GDM1 (cell line): Measurements from ENCODE around the gene HTT-AS.
A peak's percentile ranks its signal among the peaks of the same experiment; 100 is the strongest.

Source experiments
- DNase-seq: peaks from one replicate; lab custom pipeline; 2025; lab: John Stamatoyannopoulos, UW

Gene HTT-AS

GRCh38 chr4:3087115-3087797, 12.9 kb upstream of the HTT-AS start:
- no peak for DNase-seq

DNA sequence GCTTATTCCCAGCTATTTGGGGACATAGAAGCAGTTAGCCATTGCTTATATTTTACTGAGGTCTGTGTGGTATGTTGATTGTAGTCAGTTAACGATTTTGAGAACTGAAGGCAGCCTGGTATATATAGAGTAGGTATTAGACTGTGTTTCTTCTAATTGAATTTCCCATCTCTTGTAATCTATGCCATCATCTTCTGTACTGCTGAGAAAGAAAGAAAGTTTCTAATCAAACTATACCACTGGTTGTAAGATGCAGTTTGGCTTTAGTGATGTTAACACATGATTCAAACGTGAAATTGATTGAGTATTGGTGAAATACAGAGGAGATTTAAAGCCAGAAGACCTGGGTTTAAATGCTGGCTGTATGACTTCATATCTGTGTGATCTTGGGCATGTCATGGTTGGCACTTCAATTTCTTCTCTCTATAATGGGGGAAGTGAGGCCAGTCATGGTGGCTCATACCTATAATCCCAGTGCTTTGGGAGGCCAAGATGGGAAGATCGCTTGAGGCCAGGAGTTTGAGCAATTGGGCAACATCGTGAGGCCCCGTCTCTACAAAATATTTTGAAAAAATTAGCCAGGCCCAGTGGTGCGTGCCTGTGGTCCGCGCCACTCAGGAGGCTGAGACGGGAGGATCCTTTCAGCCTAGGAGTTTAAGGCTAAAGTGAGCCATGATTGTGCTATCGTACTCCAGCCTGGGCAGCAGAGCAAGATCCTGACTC, 11.8 kb upstream of the HTT-AS start:
- DNase-seq, result no peak

DNA sequence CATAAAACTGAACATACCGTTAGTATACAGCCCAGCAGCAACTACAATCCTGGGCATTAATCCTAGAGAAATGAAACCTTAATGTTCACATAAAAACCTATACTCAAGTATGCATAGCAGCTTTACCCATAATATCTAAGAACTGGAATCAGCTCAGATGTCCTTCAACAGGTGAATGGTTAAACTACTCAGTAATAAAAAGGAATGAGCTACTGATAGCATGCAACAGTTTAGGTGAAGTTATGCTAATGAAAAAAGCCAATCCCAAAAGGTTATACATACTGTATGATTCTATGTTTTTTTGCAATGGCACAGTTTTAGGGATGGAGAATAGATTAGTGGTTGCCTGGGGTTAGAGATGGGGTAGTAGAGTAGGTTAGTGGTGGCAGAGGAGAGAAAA, 9.4 kb upstream of the HTT-AS start:
- no peak for DNase-seq

DNA sequence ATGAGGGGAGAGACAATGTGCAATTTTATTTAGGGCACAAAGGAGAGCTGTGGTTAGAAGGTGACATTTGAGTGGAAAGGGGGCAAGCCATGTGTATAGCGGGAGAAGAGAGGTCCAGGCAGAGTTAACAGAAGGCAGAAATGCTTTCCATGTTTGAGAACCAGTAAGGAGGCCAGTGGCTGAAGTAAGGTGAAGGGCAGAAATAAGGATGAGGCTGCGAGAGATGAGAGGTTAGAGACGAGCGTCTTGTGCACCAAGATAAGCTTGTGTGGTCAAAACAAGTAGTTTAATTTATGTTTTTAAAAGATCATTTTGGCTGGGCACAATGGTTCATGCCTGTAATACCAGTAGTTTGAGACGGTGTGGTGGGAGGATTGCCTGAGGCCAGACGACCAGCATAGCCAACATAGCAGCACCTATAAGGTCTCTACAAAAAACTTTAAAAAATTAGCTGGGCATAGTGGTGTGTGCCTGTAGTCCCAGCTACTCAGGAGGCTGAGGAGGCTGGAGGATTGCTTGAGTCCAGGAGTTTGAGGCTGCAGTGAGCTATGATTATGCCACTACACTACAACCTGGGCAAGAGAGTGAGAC, 8.7 kb upstream of the HTT-AS start:
- DNase-seq, result no peak

DNA sequence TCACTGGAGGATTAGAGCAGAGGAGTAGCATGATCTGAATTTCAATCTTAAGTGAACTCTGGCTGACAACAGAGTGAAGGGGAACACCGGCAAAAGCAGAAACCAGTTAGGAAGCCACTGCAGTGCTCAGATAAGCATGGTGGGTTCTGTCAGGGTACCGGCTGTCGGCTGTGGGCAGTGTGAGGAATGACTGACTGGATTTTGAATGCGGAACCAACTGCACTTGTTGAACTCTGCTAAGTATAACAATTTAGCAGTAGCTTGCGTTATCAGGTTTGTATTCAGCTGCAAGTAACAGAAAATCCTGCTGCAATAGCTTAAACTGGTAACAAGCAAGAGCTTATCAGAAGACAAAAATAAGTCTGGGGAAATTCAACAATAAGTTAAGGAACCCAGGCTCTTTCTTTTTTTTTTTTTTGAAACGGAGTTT, 5.4 kb upstream of the HTT-AS start:
- peak; percentile 93 for DNase-seq

DNA sequence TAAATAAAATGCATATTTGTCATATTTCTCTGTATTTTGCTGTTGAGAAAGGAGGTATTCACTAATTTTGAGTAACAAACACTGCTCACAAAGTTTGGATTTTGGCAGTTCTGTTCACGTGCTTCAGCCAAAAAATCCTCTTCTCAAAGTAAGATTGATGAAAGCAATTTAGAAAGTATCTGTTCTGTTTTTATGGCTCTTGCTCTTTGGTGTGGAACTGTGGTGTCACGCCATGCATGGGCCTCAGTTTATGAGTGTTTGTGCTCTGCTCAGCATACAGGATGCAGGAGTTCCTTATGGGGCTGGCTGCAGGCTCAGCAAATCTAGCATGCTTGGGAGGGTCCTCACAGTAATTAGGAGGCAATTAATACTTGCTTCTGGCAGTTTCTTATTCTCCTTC, 3.5 kb upstream of the HTT-AS start:
- DNase-seq, result no peak

DNA sequence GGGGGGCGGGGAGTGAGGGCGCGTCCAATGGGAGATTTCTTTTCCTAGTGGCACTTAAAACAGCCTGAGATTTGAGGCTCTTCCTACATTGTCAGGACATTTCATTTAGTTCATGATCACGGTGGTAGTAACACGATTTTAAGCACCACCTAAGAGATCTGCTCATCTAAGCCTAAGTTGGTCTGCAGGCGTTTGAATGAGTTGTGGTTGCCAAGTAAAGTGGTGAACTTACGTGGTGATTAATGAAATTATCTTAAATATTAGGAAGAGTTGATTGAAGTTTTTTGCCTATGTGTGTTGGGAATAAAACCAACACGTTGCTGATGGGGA, 1.3 kb upstream of the HTT-AS start:
- DNase-seq, result no peak

GRCh38 chr4:3074846-3075651, 711 bp upstream of the HTT-AS start:
- peak; percentile 67 for DNase-seq

DNA sequence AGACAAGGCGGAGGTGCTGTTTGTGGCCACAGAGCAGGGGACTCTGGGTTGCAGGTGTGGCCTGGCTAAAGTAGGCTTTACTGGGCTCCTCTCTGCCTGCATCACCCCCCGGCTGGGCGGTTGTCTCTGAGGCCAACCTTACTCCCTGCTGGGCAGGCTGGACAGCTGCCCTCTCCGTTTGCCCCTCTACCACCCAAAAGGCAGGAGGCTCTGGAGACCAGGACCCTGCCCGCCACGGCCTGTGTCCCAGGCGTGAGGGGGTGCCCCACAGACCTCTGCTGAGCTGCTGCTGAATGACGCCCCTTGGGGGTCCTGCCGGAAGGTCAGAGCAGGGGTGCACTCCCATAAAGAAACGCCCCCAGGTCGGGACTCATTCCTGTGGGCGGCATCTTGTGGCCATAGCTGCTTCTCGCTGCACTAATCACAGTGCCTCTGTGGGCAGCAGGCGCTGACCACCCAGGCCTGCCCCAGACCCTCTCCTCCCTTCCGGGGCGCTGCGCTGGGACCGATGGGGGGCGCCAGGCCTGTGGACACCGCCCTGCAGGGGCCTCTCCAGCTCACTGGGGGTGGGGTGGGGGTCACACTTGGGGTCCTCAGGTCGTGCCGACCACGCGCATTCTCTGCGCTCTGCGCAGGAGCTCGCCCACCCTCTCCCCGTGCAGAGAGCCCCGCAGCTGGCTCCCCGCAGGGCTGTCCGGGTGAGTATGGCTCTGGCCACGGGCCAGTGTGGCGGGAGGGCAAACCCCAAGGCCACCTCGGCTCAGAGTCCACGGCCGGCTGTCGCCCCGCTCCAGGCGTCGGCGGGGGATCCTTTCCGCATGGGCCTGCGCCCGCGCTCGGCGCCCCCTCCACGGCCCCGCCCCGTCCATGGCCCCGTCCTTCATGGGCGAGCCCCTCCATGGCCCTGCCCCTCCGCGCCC, 920 bp downstream of the HTT-AS start:
- DNase-seq, result no peak

- DNase-seq, result no peak
Observed at GRCh38 chr4:3071811-3072210, 2.5 kb downstream of the HTT-AS start.

DNA sequence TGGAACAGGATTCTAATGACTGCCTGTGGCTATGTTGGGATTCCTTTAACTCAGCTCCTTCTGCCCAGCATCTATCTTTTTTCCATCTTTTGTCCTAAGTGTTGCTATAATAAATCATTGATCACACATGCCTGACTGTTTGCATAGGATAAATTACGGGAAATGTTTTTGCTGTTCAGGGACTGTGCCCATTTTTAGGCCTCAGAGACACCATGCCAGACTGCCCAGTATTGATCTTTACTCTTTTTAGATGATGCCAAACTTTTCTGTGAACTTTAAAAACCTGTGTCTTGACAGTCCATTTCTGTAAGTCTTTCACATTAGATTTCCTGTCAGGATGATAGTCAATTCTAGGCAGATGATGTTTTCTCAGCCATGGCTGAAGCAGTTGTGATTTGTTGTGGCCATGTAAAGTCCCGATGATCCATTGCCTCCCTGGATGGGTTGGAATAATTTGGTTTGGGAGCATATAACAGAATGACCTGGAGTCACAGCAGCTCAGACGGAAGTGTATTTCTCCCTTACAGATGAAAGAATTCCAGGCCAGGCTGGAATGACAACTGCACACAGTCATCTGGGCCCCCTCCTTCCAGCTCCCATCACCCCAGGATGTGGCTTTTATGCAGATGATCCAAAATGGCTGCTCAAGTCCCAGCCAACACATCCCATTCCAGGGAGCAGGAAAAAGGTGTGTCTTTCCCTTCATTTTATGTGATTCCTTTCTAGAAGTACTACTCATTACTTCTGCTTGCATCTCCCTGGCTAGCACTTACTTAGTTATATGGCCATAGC, 3.4 kb downstream of the HTT-AS start:
- no peak for DNase-seq

- no peak for DNase-seq
Observed at GRCh38 chr4:3069661-3070199, 4.6 kb downstream of the HTT-AS start.

DNA sequence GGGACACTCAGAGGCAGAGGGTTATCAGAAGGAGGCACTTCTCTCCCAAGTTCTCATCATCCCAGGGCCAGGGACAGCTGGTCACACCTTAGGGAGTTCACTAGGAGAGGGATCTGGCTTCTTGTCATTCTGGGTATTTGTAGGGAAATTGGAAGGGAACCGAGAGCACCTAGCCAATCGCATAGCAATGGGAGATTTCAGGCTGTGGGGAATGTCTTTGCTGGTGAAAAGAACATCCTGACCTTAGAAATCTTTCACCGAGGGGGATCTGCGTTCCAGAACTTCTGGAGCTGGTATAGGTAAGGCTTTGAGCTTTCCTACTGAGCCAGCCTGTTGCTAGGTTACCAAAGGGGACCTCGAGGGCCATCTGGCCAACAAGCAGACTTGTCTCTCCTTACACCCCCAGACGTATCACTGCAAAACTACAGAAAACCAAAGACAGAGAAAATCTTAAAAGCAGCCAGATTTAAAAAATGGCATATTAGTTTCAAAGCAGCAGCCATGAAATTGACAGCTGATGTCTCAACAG, 6.8 kb downstream of the HTT-AS start:
- no peak for DNase-seq

GRCh38 chr4:3066836-3067400, 7.4 kb downstream of the HTT-AS start:
- no peak for DNase-seq

DNA sequence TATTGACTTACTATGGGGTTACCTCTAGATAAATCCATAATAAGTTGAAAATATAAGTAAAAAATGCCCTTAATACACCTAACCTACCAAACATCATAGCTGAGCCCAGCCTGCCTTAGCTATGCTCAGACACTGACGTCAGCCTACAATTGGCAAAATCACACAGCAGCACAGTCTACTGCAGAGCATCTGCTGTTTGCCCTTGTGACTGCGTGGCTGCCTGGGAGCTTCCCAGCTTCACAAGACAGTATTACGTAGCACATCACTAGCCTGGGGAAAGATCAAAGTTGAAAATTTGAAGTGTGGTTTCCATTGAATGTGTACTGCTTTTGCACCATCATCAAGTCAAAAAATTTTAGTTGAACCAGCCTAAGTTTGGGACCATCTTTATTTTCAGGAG, 8.8 kb downstream of the HTT-AS start:
- DNase-seq, result no peak

- peak; percentile 64 for DNase-seq
Observed at GRCh38 chr4:3062471-3062870, 11.9 kb downstream of the HTT-AS start.

- no peak for DNase-seq
Observed at GRCh38 chr4:3060946-3061345, 13.4 kb downstream of the HTT-AS start.

- DNase-seq, result no peak
Observed at GRCh38 chr4:3059943-3060342, 14.4 kb downstream of the HTT-AS start.

DNA sequence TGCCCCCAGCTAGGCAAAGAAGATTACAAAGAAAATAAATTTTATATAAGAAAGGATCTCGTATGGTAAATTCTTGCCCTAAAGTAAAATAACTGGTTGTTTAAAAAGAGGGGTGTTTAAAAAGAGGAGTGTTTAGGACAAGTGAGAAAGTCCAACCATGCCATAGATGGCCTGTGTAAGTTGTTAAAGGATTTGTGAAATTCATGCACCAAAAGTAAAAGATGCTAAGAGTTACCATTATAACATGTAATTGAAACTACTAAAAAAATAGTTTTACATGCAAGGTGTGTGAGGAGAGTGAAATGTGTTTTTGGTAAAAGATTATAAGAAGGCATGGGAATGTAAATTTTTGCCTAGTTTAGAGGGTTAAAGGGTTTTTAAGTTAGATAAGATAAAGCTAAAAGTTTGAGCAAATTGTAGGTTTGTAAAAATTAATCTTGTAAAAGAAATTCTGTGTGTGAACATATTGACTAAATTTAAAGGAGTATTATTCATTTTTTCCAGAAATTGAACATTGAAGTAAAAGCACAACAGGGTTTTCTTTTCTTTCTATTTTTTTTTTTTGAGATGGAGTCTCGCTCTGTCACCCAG, 20.1 kb downstream of the HTT-AS start:
- DNase-seq, result no peak
